Heart right ventricle (tissue), 16 donors: ENCODE measurements around the gene RAB31. TPM values are rescaled to one million over a fixed set of nuclear protein-coding genes. Genes with fewer than 3 reads are reported as not detected.

Experiments used
- ATAC-seq, 8 donors: fragments of 200-7000 bp; cut with Tn5 transposase; one replicate each; pipeline ENCODE4 v1.9.1; 2020; ENCODE audit warnings: mild to moderate bottlenecking in 8 of 8, moderate library complexity in 8 of 8, moderate number of reproducible peaks in 1 of 8
- DNase-seq, 2 donors: peaks; one replicate each; pipeline ENCODE4 v3.0.0-alpha.2; 2020
- H3K27ac ChIP-seq, 10 donors: fragments of 200-600 bp; sonication (generic) in 2 of 10; one replicate each; pipeline versions ENCODE4 v1.5.0 to v1.8.0; 2020 to 2022; ENCODE audit warnings: mild to moderate bottlenecking in 3 of 10
- H3K27me3 ChIP-seq, 7 donors: fragments of 200-600 bp; one replicate each; pipeline ENCODE4 v1.8.0; 2021 to 2022; ENCODE audit warnings: mild to moderate bottlenecking in 2 of 7
- H3K36me3 ChIP-seq, 9 donors: fragments of 200-600 bp; sonication (generic) in 1 of 9; one replicate each; pipeline versions ENCODE4 v1.5.0 to v1.8.0; 2020 to 2022; ENCODE audit warnings: mild to moderate bottlenecking in 2 of 9
- H3K4me1 ChIP-seq, 9 donors: fragments of 200-600 bp; sonication (generic) in 1 of 9; one replicate each; pipeline versions ENCODE4 v1.5.0 to v1.8.0; 2020 to 2022; ENCODE audit warnings: mild to moderate bottlenecking in 4 of 9
- H3K4me3 ChIP-seq, 10 donors: fragments of 200-600 bp; sonication (generic) in 2 of 10; one replicate each; pipeline versions ENCODE4 v1.5.0 to v1.8.0; 2020 to 2022; ENCODE audit warnings: mild to moderate bottlenecking in 7 of 10, moderate library complexity in 2 of 10
- H3K9me3 ChIP-seq, 11 donors: fragments of 200-600 bp in 10 of 11; sonication (generic) in 2 of 11; one replicate each; pipeline versions ENCODE4 v1.5.0 to v1.8.0; 2013 to 2022; ENCODE audit warnings: mild to moderate bottlenecking in 2 of 11, control low read depth in 1 of 11, moderate library complexity in 1 of 11
- CTCF ChIP-seq, 9 donors: fragments of 200-600 bp; sonication (generic) in 2 of 9; IDR thresholded peaks; one replicate each; pipeline versions ENCODE4 v1.5.0 to v1.8.0; 2021 to 2022; ENCODE audit warnings: antibody characterized with exemption in 9 of 9, mild to moderate bottlenecking in 5 of 9, moderate library complexity in 1 of 9
- WGBS, 2 donors: extraction: QIAGEN DNeasy Blood & Tissue Kit; methylation state at CpG; one replicate each; pipeline ENCODE4 v1.1.7; 2013; ENCODE audit warnings: inconsistent platforms in 1 of 2; 5-methylcytosine and 5-hydroxymethylcytosine counted together
- intact Hi-C, 10 donors: fragments of 100-400 bp; cut with DNase I; formaldehyde crosslinking; loops; one replicate each; pipeline versions ENCODE4 v1.11.1 to v1.14.2; 2022
- polyA plus RNA-seq, 2 donors: library from polyadenylated mRNA; stranded (reverse); fragments of 200-250 nt; gene quantifications; one replicate each; pipeline ENCODE4 v1.2.3, GENCODE V29; 2013
- total RNA-seq, 10 donors: library from RNA; stranded (reverse); fragmentation: NEBNext Ultra II Directional in 3 of 10; extraction: Animal tissue kit (Norgen Biotek cat#: 25700) in 3 of 10; gene quantifications; one replicate each; pipeline versions ENCODE4 v1.2.1 to v1.2.4, GENCODE V29; 2021 to 2023
- donor health status: Arrhythmogenic right ventricular cardiomyopathy.
- donor health status: ischemic (EF 13 %, LVEDD 7.1; RV severe dilation, severe dysfunction).
- donor health status: healthy with polysubstance abuse.
- donor health status: DM: no; HTN: yes; CAD: no.
- donor health status: DM: no; HTN: no; CAD: no.
- donor health status: ischemic (EF 25% LVEDD 6.9; RV normal size, moderate dysfunction).
- donor health status: ischemic (EF 25% LVEDD 5.7; RV mildly dilated, moderate dysfunction).
- donor health status: healthy.
- donor health status: DM: yes; HTN: yes; CAD: no.
- donor health status: Ischemic cardiomyopathy.
- donor health status: ischemic (EF 35%, LVEDD 5.7; RV mildly dilated, moderate dysfunction).
- donor health status: nonischemic (EF 11% LVEDD 7.7; RV severe dilation, severe dysfunction).
- donor health status: DM: yes; HTN: yes; CAD: no.
- donor health status: PGD.
- donor health status: ischemic (EF 29% LVEDD 5.4; RV normal size, mild dysfunction).
- donor health status: nonischemic (EF 23%, LVEDD 6.1; RV moderate dilation, normal function).

Gene RAB31
- total and polyA plus RNA-seq, 12 donors: 4.5 to 47.8 (median 16.6) TPM

GRCh38 chr18:9818423-9818734, 110.3 kb downstream of the RAB31 start:
- 85 to 91% methylated on average over 2 of the region's 2 CpGs for WGBS, 2 donors
- Histone ChIP-seq H3K4me1 (peaks cover 0 to 25% (median 6%) of the 10 kb centered on the region in 9 donors), H3K36me3 (peaks cover 0 to 23% (median 0%) of the 10 kb centered on the region in 9 donors), H3K27ac (peak overlapping the region in 6 of 10 donors; percentile 63 to 85 (median 72)), H3K9me3 (peaks cover 0 to 28% (median 0%) of the 10 kb centered on the region in 11 donors), H3K27me3 (no peaks in the 10 kb centered on the region), H3K4me3 (no peak overlapping the region)
- DNase-seq (no peak), ATAC-seq (no peak)
- TF ChIP-seq CTCF (IDR thresholded peaks at IDR 0.05): no peak
- intact Hi-C loops: no loop called here

- H3K27ac ChIP-seq: no peak overlapping the region
- intact Hi-C loops: loop anchor here in 1 of 10 donors (5.0 kb wide), 1 partner anchor 107 kb away; no protein-coding TSS in a partner anchor
- ATAC-seq (no peak), DNase-seq (no peak)
- peaks cover 0 to 30% (median 15%) of the 10 kb centered on the region in 9 donors for H3K4me1 ChIP-seq
- peaks cover 0 to 18% (median 0%) of the 10 kb centered on the region in 9 donors for H3K36me3 ChIP-seq
- no peak for TF ChIP-seq CTCF (IDR thresholded peaks at IDR 0.05)
- no peak overlapping the region for H3K4me3 ChIP-seq
- no peaks in the 10 kb centered on the region for H3K27me3 ChIP-seq
- H3K9me3 ChIP-seq: peaks cover 0 to 28% (median 0%) of the 10 kb centered on the region in 11 donors
Measured at GRCh38 chr18:9820127-9820526, 112.0 kb downstream of the RAB31 start.

GRCh38 chr18:9820719-9821118, 112.6 kb downstream of the RAB31 start:
- intact Hi-C loops: loop anchor here in 1 of 10 donors (5.0 kb wide), 1 partner anchor 107 kb away; no protein-coding TSS in a partner anchor
- Histone ChIP-seq H3K27me3 (no peaks in the 10 kb centered on the region), H3K27ac (no peak overlapping the region), H3K9me3 (peaks cover 0 to 28% (median 0%) of the 10 kb centered on the region in 11 donors), H3K4me1 (peaks cover 0 to 36% (median 21%) of the 10 kb centered on the region in 9 donors), H3K36me3 (peaks cover 0 to 18% (median 0%) of the 10 kb centered on the region in 9 donors), H3K4me3 (no peak overlapping the region)
- no peak for DNase-seq
- TF ChIP-seq CTCF (IDR thresholded peaks at IDR 0.05): no peak
- no peak for ATAC-seq
- WGBS, 2 donors: 76 to 91% methylated on average over 4 of the region's 4 CpGs

GRCh38 chr18:9822587-9823185, 114.6 kb downstream of the RAB31 start:
- TF ChIP-seq CTCF (IDR thresholded peaks at IDR 0.05): no peak
- WGBS, 2 donors: 91 to 92% methylated on average over 11 of the region's 11 CpGs
- Histone ChIP-seq H3K4me3 (no peak overlapping the region), H3K4me1 (peaks cover 0 to 51% (median 21%) of the 10 kb centered on the region in 9 donors), H3K36me3 (peaks cover 0 to 6% (median 0%) of the 10 kb centered on the region in 9 donors), H3K27me3 (no peaks in the 10 kb centered on the region), H3K27ac (peak overlapping the region in 6 of 10 donors; percentile 77 to 91 (median 86)), H3K9me3 (peaks cover 0 to 28% (median 0%) of the 10 kb centered on the region in 11 donors)
- ATAC-seq (no peak), DNase-seq (no peak)
- intact Hi-C loops: loop anchor here in 1 of 10 donors (5.0 kb wide), 1 partner anchor 105 kb away; no protein-coding TSS in a partner anchor
